Mammary epithelial cell (primary cell): ENCODE data around the gene CLEC11A.

Source experiments
- EZH2 ChIP-seq: IDR thresholded peaks from 2 replicates; pipeline ENCODE4 v1.6.1; 2012; ENCODE audit warnings: low read length, inconsistent platforms, borderline replicate concordance
- TF ChIP-seq, protein P1 (sequence below), 2 donors: IDR thresholded peaks in 1 of 2; conservative IDR thresholded peaks in 1 of 2; 2 replicates each; pipeline ENCODE4 v1.5.1; 2011 to 2012; ENCODE audit warnings: inconsistent platforms in 2 of 2, low read length in 2 of 2, mild to moderate bottlenecking in 2 of 2, control low read depth in 1 of 2, low read depth in 1 of 2; ENCODE audit not compliant: insufficient read depth in 1 of 2; ENCODE audit errors: extremely low read depth in 1 of 2

- TF ChIP-seq, protein P1, sequence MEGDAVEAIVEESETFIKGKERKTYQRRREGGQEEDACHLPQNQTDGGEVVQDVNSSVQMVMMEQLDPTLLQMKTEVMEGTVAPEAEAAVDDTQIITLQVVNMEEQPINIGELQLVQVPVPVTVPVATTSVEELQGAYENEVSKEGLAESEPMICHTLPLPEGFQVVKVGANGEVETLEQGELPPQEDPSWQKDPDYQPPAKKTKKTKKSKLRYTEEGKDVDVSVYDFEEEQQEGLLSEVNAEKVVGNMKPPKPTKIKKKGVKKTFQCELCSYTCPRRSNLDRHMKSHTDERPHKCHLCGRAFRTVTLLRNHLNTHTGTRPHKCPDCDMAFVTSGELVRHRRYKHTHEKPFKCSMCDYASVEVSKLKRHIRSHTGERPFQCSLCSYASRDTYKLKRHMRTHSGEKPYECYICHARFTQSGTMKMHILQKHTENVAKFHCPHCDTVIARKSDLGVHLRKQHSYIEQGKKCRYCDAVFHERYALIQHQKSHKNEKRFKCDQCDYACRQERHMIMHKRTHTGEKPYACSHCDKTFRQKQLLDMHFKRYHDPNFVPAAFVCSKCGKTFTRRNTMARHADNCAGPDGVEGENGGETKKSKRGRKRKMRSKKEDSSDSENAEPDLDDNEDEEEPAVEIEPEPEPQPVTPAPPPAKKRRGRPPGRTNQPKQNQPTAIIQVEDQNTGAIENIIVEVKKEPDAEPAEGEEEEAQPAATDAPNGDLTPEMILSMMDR (conservative IDR thresholded peaks at IDR 0.05 in 1 of 2, IDR thresholded peaks at IDR 0.05 in 1 of 2; ENCODE audit: extremely low read depth in 1 of 2, insufficient read depth in 1 of 2, low read depth in 1 of 2, low read length in 2 of 2), result no peak
- TF ChIP-seq EZH2, result no peak
These were observed 28.4 kb upstream of the CLEC11A start for GRCh38 chr19:50694815-50695145.
